NCI-H748 (cell line): ENCODE measurements around the gene CRBN.

Source experiments
- DNase-seq: peaks from one replicate; lab custom pipeline; 2025; ENCODE audit not compliant: unreplicated experiment; lab: John Stamatoyannopoulos, UW

The CRBN gene

DNA sequence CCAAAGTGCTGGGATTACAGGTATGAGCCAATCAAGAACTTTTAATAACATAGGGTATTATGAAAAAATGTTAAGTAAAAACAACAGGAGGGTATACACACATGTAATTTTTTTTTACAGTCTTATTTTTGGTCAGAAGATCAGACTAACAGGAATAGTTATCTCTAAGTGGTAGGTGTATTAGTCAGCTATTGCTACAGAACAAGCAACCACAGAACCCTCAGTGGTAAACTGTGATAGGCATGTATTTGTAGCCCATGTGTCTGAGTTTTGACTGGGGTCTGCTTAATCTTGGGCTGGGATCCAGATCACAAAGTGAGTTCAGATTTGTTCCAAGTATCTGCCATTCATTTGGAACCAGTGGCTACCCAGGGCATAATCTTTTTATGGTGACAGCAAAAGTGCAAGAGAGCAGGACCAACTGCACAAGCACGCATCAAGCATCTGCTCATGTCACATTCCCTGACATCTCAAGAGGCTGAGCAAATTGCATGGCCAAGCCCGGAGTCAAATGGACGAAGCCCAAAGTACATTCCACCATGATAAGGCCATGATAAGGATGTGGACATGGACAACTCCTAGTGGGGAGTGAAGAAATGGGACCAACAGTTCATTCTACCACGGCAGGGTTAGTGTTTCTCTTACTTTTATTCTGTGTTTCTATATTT is 66.3 kb downstream of the CRBN start:
- no peak for DNase-seq

DNA sequence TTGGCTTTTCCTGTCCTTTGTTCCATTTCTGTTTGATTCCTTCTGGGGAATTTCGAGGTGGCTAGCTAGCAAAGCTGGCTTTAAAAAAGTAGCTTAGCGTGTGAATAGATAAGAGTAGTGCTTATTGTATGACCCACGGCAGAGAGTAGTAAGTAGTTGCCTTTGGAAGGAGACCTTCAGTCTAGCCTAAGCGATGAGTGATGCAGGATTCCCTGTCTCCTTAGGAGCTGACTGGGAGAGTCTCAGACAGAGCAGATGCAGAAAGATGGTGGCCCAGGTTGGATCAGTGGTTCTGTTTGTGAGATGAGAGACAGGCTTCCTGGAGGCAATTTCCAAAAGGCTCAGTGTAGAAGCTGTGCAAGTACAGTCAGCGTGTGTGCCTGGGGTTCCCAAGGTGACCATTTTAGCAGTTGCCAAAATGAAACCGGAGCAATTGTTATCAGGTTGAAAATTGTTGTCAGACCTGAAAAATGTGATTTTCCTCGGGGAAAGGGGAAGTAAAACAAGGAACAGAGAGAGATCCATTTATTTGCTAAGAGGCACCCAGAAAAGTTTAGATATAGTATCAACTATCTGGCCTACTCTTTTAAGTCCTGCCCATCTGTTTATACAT is 68.6 kb downstream of the CRBN start:
- peak; percentile 4 for DNase-seq

DNA sequence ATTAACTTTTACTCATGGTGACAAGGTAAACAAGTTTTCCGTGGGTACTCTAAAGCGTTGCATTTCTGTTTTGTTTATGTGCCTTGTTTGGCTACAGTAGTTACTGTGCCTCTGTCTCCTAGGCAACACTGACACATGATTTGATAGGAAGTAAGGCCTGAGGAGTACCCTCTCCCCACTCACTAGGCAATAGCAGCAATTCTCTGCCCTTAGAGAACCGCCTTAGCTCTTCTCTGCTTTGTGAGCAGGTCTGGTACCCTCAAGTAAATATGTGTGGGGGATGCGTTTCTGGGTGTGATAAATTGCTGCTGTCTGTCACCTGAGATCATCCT is 69.2 kb downstream of the CRBN start, which contains the start of gene IL5RA:
Gene IL5RA (minus strand): TSS at position 76 of the 332 bp plus-strand sequence. CDS start 5,390 bp downstream, outside the sequence.
- peak; percentile 85 for DNase-seq

DNA sequence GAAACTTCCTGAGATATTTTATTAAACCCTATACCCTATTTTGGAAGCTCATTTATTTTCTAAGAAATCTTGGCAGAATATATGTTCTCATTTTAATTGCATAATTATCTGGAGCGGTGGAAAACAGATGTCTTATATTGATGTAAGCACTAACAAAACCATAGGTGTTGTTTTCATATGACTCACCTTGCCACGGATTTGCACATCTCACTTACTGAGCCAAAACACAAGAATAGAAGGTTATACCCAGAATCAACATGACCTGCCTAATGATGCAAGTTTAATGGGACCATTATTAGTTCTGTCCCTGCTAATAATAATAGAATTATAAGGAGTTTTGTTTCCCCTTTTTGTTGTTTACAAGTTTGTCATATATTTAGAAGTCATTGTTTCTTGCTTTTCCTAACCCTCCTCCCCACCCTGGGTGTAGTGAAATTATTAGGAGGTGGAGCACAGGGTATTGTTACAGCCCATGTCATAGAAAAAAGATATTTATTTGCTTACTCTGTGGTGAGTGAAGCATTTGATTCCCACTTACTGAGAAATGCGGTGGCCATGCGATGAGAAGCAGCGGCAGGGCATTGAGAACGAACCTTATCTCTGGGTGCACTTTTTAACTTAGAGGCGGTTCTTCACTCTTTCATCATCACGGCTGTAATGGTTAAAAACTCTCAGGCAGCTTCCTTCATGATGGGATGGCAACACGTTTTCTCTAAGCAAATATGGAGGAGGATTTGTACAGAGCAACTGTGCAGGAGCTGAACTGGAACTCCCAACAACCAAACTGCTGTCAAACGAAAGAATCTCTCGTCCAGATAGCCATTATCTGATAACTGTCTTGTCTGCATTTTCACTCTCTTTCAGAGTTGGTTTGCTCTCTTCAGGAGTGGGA is 69.8 kb downstream of the CRBN start:
- peak; percentile 76 for DNase-seq

DNA sequence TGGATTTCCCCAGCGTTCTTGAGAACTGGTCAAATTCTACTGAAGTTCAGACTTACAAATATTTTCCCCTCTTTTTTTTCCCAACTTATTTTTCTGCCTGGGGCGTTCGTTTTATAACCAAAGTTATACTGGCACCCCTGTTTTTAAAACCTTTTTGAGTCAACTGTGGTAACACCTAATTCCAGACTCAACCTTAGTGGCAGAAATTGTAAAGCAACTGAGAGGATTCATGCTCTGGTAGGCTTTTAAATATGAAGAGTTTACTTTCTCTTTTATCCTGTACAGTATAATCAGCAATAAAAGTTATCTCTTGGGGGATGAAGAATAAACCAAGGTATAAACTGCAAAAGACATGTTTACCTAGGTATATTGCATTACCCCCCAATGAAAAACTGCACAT is 71.6 kb downstream of the CRBN start:
- no peak for DNase-seq

DNA sequence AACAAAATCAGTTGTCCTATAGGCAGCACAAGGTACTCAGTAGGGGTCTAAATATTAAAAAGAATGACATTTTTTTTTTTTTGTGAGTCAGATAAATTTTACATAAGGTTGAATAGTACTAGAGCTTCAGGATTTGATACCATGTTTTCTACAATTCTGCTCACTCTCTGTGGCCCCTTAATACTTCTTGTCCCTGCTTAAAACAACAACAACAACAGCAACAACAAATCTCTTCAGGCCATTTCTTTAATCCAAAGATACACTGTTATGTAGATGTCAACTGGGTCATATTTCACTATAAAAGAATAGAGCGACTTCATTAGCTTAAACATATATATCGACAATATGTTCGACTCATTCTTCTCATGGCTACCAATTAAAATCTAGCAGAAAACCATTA is 72.3 kb downstream of the CRBN start:
- no peak for DNase-seq

DNA sequence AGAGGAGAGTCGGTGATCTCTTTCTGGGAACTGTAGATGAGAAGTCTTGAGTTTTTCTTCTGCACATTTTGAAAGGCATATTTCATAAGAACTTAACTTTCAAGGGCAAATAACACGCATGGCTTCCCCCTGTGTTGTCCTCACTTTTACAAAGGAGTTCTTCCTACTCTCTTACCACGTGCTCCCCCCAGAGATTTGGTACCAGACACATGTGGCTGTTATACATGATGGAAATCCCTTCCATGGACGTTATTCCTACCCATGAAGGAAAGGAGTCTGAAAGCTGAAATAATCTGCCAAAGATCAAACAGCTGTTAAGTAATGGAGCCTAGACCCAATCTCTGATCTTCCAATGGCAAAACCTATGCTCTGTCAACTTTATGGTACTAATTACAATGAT is 73.7 kb downstream of the CRBN start:
- DNase-seq, result no peak

DNA sequence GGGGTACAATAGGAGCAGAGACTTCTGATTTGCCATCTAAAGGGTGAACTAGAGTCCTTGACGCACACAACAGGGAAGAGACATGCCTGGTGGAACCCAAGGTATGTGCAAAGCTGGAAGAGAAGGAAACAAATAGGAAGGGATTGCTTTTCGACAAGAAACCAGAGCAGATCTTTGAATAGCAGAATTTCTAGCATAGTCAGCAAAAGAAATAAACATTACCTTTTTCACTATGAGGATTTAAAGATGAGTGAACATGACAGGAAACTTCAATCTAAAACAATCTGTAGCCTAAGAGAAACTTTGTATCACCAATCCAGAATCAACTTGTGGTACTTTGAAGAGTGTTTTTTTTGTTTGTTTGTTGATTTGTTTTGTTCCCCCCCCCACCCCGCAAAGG is 74.2 kb downstream of the CRBN start:
- no peak for DNase-seq

DNA sequence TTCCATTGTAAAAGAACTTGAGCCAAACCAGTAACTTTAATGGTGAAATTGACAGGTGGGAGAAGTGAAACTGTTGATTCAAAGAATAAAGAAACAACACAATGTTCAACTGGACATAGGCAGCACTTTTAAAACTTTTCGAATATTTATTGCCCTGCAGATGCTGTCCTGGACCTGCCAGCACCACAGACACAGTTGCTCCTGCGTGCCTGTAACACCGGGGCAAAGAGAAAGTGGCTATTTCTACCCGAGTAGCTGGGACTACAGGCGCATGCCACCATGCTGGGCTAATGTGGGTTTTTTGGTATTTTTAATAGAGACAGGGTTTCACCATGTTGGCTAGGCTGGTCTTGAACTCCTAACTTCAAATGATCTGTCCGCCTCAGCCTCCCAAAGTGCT is 76.7 kb downstream of the CRBN start:
- DNase-seq, result no peak

DNA sequence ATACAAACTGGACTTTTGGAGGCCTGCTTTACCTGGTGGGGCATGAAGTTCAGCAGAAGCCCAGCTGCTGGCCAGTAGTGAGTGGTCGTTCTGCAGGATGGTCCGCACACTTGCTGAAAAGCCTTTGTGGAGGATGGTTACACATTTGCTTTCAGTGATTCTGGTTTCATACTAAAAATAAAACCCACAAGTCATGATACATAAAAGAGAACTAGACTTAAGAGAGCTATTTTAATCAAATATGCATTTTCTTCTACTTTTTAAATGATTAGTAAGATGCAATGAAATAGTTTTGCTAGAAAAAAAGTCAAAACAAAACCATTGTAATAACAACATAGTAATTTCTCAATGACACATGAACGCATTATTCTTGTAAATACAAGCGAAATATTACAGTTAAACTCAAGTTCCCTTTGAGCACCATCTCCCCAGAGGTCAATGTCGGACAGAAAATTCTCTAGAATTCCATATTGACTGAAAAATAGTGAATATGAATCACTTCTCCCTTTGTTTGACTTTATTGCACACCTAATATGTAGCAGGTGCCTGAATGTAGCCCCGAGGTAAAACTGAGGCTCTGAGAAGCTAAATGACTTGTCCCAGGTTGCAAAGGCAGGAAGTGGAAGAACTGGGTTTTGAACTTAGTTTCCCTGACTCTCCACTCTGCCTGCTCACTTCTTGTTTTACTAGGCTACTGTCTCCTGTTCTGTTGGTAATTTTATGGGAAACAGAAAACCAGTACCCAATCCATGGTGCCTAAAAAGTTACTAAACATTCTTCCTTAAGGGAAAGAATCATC is 77.6 kb downstream of the CRBN start:
- DNase-seq, result no peak
